ENCODE measurements around the gene ISL1.

Gene ISL1

DNA sequence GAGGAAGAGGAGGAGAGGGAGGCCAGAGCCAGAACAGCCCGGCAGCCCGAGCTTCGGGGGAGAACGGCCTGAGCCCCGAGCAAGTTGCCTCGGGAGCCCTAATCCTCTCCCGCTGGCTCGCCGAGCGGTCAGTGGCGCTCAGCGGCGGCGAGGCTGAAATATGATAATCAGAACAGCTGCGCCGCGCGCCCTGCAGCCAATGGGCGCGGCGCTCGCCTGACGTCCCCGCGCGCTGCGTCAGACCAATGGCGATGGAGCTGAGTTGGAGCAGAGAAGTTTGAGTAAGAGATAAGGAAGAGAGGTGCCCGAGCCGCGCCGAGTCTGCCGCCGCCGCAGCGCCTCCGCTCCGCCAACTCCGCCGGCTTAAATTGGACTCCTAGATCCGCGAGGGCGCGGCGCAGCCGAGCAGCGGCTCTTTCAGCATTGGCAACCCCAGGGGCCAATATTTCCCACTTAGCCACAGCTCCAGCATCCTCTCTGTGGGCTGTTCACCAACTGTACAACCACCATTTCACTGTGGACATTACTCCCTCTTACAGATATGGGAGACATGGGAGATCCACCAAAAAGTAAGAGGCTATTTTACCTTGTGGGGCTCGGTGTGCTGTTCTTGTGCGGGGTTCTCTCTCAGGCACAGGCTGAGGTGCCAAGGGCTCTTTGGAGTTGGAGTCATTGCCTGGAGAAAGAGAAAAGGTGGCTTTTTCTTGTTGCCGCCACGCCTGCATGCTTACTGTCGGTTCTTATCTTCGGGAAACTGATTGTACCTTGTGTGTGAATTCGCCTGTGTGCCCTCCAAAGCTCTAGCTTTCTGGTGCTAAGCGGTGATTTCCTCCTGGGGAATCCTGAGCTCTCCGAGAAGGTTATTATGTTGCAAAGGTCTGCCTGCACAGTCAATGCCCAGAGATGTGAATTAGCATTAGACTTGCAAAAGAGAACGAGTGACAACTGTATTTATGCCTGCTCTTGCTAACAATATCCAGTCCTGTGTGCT is at the start of gene ISL1:
TSS of gene ISL1 (plus strand) at position 318 of the 991 bp plus-strand sequence. CDS start at position 542, 224 bp downstream.
- DNase-seq, result peak; percentile 94

DNA sequence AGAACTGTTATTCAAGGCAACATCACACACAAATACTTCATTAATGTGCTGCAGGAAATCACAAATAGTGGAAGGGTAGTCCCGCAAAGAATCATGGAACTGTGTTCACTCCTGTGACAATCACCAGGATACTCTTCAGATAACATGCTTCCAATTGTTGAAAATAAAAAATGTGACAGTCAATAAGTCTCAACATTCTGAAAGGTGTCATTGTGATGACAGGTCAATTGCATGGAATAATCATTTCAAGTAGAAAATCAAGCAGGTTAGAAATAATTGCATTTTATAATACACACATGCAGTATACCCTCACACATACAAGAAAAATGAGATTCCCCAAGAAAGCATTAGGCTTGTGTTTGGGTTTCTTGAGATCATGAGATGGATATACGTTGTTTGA is 46.4 kb upstream of the ISL1 start:
- DNase-seq, result no peak

GRCh38 chr5:51345106-51345505 is 38.1 kb upstream of the ISL1 start:
- no peak for DNase-seq

GRCh38 chr5:51347157-51347556 is 36.1 kb upstream of the ISL1 start:
- no peak for DNase-seq

- no peak for DNase-seq
Measured at GRCh38 chr5:51347704-51348103, 35.5 kb upstream of the ISL1 start.

DNA sequence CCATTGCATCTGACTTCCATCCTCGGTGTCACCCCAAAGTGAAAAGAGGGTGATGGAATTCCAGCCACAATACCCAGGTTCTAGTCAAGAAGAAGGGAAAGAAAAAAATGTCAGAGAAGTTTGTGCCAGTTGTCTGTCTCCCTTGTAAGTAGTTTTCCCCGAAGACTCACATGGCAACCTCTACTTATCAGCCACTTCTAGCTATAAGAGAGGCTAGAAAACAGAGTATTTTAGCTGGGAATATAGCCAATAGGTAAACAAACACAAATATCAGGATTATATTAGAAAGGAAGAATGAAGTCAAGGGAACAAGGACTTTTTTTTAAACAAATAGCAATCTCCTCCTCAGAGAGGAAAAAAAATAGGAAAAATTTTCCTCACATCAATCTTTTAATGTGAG is 12.2 kb upstream of the ISL1 start:
- DNase-seq, result no peak

GRCh38 chr5:51373880-51374523 is 9.2 kb upstream of the ISL1 start:
- DNase-seq, result peak; percentile 41

- no peak for DNase-seq
Measured at GRCh38 chr5:51375084-51375483, 8.2 kb upstream of the ISL1 start.

DNA sequence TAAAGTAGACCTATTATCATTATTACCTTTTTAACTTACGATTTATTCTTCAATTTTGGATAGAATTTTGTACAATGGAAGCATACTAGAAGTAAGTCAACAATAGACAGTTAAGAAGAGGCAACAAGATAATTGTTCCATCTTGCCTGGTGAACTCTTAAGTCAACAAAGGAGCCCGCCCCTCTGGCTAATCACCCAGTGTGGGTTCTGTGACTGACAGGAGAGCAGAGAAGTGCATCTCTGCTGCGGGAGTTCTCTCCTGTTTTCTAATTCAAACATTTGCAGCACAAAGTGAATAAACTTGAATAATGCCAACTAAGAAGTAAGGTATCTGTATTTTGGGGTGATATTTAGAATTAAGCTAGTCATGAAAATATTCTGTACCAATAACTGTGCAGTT is 6.7 kb upstream of the ISL1 start:
- no peak for DNase-seq

DNA sequence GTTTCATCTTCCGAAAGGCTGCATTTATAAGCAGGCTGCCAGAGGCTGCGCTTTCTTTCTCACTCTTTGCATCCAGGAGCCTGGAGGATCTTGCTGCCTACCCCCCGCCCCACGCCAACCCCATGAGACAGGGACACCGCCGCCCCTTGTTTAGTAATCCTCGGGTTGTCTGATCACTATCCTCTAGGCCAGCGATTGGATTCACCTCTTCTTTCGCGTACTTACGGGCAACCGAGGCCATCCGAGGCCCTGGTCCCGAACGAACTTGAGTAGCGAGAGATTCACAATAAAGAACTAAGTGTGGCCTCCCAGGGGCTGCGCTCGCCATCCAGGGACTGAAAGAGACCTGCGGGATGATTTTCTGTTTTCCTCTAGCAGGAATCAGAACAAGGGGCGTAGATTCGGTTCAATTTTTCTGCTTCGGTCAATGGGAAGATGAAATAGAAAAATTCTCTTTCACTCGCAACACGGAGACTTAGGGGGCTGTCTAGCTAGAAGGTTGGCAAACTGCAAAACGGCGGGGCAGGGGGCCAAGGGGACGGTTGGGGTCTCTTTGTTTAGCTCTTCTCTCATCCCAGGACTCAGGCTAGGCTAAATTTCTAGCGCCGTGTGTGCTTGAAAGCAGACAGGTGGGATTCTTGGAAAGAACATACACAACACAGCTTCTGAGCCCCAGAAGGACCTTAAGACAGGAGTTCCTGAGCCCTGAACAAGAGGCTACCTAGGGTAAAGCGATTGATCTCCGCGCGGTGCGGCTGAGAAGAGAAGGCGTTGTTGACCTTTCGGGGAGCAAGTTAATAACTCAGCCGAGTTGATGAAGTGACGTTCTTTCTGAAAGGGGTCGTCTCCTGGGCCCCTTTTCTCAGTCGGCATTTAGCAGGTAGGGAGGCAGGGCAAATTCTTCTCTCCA is 5.8 kb upstream of the ISL1 start:
- DNase-seq, result no peak

DNA sequence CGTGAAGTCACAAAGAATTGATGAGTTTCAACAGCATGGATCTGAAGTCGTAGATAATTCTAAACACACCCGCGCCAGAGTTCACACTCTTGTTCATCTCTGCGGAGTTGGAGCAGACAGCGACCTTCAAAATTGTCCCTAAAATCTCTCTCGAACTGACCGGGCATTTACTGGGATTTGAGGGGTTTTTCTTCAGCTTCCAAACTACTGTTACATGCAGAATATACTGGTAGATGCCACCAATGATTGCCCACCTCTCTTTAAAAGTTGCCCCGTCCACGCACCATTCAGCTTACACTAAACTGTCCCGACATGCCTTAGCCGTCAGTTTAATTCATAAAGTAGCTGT is 5.2 kb upstream of the ISL1 start:
- DNase-seq, result no peak

DNA sequence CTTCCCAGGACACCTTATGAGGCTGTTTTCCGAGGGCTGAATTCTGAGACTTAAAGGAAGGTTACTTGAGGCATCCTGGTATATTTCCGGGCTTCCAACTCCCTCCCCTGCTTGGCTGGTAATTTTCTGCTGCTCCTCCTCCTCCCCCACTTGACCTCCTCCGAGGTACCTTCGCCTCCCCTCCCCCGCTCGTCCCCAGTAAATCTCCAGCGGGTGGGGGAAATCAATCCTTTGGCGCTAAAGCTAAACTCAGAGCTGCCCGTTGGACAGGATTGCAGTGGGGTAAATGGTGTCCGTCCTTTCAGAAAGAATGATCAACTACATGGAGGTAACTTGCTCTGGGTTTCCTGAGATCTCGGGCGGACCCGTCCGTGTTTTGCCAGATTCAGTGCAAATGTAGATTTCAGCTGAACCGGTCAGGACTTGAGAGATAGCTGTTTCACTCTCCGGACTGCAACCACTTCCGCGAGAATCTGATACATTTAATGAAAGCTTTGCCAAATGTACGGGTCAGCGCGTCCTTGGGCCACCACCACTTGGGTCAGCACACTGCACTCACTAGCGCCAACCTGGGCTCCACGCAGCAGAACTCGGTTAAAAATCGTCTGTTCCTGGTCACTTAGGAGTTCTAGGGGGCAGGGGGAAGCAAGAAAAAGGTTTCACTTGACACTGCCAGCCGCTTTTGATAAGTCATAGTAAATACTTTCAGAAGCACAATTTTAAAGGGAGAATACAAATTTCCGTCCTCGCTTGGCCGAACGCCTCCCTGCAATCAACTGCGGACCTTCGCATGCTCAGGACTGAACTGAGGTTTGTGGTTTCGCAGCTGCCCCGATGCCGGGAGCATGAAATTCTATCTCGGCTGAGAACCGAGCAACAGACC is 4.6 kb upstream of the ISL1 start:
- peak; percentile 74 for DNase-seq

DNA sequence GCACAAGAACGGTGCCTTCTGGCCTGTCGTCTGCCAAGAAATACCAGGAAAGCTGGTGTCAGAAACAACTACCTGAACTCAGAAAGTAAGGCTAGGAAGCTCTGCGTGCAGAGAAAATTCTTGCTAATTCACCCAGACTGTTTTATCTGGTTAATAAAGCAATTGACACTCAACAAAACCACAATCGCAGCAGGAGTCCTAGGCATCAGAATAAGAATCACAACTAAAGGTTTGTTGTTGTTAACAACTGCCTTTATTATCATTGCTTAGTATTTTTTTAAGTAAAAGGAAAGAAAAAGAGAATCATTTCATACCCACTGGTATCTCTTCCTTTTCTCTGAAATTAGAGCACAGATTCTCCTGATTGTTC is 3.9 kb upstream of the ISL1 start:
- DNase-seq, result no peak

DNA sequence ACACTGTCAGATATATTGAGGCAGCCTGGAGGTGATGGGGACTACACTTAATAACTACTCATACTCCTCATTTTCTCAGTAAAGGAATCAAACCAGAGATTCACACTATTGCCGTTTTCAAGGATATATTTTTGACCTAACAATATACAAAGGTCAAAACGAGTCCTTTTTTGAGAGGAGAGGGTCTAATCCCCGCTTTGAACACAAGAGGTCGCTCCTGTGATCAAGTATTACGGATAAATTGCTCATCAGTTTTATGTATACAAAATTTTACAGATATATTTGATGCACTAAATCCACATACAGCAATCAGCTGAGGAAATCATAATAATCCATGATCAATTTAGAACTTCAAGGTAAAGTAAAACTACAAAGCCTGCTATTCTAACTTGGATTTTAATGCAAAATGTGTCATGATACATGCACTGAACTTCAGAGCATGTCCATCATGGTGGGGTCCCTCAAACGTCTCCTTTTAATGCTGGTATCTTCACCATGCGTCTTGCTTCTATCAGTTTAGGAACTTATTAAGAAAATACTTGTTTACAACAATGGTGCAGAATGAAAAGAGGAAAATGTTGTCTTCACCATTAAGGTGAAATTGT is 2.5 kb upstream of the ISL1 start:
- peak; percentile 14 for DNase-seq

- no peak for DNase-seq
Measured at GRCh38 chr5:51381761-51382474, 1.3 kb upstream of the ISL1 start.

- no peak for DNase-seq
Measured at GRCh38 chr5:51382521-51383130, 622 bp upstream of the ISL1 start.

- DNase-seq, result no peak
Measured at GRCh38 chr5:51384281-51384840, 1.1 kb downstream of the ISL1 start.

GRCh38 chr5:51385216-51385615 is 2.0 kb downstream of the ISL1 start:
- DNase-seq, result no peak

GRCh38 chr5:51386916-51387883 is 4.0 kb downstream of the ISL1 start:
- DNase-seq, result no peak
